Epithelial cell of esophagus (primary cell): ENCODE results near the gene CNOT11.
"Not testable (repeated sequence)": the region's sequence is repeated elsewhere in the genome, so short reads cannot be mapped to it uniquely, and the experiment has no call there.

ENCODE experiments used
- DNase-seq: peaks from one replicate; pipeline ENCODE4 v3.0.0; 2010; ENCODE audit warnings: low read depth
- H3K4me3 ChIP-seq: 2 replicates; pipeline ENCODE4 v1.5.1; 2011; ENCODE audit warnings: mild to moderate bottlenecking, low read length, control low read depth
- TF ChIP-seq, protein P1 (sequence below): IDR thresholded peaks from 2 replicates; pipeline ENCODE4 v1.5.1; 2011; ENCODE audit warnings: low read depth, mild to moderate bottlenecking, low read length, control low read depth, inconsistent platforms; ENCODE audit not compliant: insufficient read depth; ENCODE audit errors: missing control alignments

The CNOT11 gene

DNA sequence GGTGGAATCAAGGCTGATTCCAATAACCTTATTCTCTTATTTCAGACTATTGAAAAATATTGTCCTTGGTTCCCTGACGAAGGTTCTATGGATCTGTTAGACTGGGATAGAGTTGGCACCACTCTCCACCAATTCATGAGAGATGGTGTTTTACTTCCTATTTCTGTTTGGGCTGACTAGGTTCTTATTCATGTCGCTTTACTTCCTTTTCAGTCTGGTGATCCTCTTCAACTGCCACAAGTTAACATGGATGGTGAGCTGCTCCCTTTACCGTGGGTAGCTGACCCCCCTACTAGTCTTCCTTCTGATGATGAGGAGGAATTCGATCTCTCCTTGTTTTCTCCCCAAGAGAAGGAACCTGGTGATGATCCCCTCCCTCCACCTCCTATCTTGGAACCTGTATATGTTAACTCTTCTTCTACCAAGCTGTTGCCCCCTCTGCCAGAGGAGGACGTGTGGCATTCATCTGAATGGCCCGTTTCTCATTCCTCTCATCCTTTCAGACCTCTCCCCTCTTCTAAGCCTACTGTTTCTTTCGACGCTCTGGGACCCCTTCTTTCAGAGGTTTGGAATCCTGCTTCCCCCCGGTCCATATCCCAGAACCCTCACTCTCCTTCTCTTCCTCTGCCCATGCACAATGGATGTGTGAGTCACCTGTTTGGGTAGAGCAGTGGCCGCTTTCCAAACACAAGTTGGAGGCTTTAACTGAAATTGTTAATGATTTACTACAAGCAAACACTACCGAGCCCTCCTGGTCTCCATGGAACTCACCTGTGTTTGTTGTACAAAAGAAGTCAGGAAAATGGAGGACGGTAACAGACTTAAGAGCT, 13.5 kb upstream of the CNOT11 start:
- peak; percentile 26 for DNase-seq
- TF ChIP-seq, protein P1, sequence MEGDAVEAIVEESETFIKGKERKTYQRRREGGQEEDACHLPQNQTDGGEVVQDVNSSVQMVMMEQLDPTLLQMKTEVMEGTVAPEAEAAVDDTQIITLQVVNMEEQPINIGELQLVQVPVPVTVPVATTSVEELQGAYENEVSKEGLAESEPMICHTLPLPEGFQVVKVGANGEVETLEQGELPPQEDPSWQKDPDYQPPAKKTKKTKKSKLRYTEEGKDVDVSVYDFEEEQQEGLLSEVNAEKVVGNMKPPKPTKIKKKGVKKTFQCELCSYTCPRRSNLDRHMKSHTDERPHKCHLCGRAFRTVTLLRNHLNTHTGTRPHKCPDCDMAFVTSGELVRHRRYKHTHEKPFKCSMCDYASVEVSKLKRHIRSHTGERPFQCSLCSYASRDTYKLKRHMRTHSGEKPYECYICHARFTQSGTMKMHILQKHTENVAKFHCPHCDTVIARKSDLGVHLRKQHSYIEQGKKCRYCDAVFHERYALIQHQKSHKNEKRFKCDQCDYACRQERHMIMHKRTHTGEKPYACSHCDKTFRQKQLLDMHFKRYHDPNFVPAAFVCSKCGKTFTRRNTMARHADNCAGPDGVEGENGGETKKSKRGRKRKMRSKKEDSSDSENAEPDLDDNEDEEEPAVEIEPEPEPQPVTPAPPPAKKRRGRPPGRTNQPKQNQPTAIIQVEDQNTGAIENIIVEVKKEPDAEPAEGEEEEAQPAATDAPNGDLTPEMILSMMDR: no peak

DNA sequence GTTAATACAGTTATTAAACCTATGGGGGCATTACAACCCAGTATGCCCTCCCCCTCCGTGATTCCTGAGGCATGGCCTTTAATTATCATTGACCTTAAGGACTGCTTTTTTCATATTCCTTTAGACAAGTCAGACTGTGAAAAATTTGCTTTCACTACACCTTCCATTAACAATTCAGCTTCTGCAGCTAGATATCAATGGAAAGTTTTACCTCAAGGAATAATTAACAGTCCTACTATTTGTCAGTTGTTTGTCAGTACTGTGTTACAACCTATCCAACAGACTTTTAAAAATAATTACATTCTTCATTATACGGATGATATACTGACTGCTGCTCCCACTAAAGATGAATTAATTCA, 12.9 kb upstream of the CNOT11 start:
- not testable (repeated sequence) for DNase-seq, H3K4me3 ChIP-seq

More for the DNA sequence above, 13.5 kb upstream of the CNOT11 start:
- no peak overlapping the region for H3K4me3 ChIP-seq

DNA sequence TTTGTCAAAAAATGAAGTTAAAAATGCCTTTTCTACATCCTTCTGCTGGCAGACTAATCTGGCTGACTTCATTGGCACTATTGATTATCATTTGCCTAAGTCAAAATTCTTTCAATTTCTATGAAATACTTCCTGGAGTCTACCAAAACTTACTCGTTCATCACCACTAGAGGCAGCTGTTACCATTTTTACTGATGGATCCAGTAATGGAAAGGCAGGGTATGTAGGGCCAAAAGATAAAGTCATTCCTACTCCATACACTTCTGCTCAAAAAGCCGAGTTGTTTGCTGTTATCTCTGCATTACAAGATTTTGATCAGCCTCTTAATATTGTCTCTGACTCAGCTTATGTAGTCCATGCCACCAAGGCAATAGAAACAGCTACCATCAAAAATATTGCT, 12.0 kb upstream of the CNOT11 start:
- TF ChIP-seq, protein P1: peak; percentile 52
- peak; percentile 35 for DNase-seq
- not testable (repeated sequence) for H3K4me3 ChIP-seq

DNA sequence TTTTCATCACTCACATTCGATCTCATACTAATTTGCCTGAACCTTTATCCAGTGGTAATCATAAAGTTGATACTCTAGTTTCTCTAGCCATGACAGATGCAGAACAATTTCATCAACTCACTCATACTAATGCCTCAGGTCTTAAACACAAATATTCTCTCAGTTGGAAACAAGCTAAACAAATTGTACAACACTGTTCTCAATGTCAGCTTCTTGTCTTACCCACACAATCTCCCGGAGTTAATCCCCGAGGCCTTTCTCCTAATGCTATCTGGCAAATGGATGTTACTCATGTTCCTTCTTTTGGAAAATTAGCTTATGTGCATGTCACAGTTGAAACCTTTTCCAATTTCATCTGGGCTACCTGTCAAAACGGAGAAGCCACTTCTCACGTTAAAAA, 11.5 kb upstream of the CNOT11 start:
- TF ChIP-seq, protein P1: no peak
- H3K4me3 ChIP-seq: no peak overlapping the region
- DNase-seq: peak; percentile 7

DNA sequence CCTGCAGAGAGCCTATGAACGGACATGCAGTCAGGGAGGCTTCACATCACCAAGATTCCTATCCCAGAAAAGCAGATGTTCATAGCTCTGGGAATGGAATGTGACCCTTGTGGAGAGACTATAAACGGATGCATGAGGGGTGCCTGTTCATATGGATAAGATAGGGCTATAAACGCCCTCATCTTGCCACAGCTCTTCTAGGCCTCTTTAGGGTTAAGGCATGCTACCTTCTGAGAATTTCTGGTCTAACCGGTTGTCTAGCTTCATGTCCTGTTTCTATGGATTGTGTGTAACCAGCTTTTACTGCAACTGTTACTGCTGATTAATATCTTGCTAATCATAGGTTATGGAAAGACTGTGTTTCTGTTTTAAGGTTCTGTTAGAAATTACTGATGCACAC, 8.3 kb upstream of the CNOT11 start:
- peak; percentile 68 for DNase-seq
- H3K4me3 ChIP-seq: not testable (repeated sequence)

DNA sequence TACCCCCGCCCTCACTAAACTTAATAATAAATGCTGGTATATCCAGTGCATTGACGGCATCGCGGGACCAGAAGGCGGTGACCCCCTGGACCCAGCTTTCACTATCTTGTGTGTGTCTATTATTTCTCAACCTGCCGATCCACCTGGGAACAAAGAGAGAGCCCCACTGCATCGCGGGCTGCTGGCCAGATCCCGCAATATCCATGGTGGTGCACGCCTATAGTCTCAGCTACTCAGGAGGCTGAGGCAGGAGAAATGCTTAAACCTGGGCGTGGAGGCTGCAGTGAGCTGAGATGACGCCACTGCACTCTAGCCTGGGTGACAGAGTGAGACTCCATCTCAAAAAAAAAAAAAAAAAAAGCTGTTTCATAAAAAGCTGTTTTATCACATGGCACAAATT, 7.8 kb upstream of the CNOT11 start:
- H3K4me3 ChIP-seq, DNase-seq: not testable (repeated sequence)

DNA sequence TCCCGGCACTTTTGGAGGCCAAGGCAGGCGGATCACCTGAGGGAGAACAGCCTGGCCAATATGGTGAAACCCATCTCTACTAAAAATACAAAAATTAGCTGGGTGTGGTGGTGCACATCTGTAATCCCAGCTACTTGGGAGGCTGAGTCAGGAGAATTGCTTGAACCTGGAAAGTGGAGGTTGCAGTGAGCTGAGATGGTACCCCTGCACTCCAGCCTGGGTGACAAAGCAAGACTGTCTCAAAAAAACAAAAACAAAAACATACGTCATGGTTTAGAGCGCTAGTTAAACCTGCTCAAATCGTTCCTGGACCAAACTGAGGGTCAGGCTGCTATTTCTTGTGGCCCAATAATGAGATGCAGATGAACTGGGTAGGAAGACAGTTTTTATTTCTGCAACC, 7.2 kb upstream of the CNOT11 start:
- not testable (repeated sequence) for H3K4me3 ChIP-seq, DNase-seq

DNA sequence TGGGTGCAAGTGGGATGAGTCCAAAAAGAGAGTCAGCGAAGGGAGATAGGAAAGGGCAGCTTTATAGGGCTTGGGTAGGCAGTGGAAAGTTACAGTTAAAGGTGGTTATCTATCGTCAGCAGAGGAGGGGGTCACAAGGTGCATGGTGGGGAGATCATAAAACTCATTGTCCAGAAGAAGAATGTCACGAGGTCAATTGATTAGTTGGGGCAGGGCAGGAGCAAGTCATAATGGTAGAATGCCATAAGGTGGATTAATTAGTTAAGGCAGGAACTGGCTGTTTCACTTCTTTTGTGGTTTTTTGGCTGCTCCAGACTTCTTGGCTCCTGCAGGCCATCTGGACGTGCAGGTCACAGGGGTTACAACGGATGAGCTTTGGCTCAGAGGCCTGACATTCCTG, 3.9 kb upstream of the CNOT11 start:
- H3K4me3 ChIP-seq, DNase-seq: not testable (repeated sequence)

DNA sequence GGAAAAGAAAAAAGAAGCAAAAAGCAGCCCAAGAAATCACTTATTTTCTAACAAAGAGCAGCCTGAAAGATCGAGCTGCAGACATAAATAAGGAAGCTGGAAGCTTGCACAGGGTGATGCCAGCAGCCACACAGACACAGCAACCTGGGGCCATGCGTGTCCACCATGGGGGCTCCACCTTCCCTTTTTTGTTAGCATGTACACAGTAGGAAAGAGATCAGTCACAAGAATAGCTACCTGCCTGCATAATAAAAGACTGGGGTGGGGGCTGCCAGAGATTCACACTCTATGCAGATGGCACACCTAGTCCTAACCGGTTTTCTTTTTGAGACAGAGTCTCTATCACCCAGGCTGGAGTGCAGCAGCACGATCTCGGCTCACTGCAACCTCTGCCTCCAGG, 2.9 kb upstream of the CNOT11 start:
- no peak overlapping the region for H3K4me3 ChIP-seq
- TF ChIP-seq, protein P1: no peak
- no peak for DNase-seq

DNA sequence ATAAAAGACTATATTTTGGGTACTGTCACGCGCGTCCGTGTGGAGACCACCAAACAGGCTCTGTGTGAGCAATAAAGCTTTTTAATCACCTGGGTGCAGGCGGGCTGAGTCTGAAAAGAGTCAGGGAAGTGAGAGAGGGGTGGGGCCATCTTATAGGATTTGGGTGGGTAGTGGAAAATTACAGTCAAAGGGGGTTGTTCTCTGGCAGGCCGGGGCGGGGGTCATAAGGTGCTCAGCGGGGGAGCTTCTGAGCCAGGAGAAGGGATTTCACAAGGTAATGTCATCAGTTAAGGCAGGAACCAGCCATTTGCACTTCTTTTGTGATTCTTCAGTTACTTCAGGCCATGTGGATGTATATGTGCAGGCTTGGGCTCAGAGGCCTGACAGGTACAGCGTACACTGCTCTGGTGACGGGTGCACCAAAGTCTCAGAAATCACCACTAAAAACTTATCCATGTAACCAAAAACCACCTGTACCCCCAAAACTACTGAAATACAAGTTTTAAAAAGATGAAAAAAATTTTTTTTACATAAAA, 1.4 kb upstream of the CNOT11 start:
- H3K4me3 ChIP-seq, DNase-seq: not testable (repeated sequence)
